ENCODE results near the gene MAP3K15.

Gene MAP3K15

GRCh38 chrX:19392703-19393102, 122.6 kb downstream of the MAP3K15 start:
- DNase-seq (ENCODE audit: low read depth) = no peak

GRCh38 chrX:19392078-19392477, 123.2 kb downstream of the MAP3K15 start:
- no peak for DNase-seq (ENCODE audit: low read depth)

GRCh38 chrX:19389227-19389845, 126.0 kb downstream of the MAP3K15 start:
- no peak for DNase-seq (ENCODE audit: low read depth)

- no peak for DNase-seq (ENCODE audit: low read depth)
Measured at GRCh38 chrX:19388741-19389140, 126.6 kb downstream of the MAP3K15 start.

- no peak for DNase-seq (ENCODE audit: low read depth)
Measured at GRCh38 chrX:19388064-19388679, 127.1 kb downstream of the MAP3K15 start.

DNA sequence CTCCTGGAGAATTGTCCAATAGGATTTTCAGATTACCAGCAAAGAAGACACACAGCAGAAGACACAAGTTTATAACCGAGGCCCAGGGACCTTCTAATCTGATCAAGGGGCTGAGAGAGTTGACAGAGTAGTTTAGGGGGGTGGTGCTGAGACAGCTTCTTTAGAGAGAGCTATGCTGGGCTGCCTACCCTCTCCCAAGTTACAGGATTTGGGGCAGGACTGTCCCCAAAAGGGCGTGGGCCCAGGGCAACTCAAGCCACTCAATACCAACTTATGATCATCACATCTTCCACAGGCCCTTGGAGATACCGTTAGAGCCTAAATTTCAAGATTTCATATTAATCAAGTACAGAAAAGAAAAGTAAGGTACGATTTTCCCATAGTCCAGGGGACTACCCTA, 128.6 kb downstream of the MAP3K15 start:
- DNase-seq (ENCODE audit: low read depth) = no peak

DNA sequence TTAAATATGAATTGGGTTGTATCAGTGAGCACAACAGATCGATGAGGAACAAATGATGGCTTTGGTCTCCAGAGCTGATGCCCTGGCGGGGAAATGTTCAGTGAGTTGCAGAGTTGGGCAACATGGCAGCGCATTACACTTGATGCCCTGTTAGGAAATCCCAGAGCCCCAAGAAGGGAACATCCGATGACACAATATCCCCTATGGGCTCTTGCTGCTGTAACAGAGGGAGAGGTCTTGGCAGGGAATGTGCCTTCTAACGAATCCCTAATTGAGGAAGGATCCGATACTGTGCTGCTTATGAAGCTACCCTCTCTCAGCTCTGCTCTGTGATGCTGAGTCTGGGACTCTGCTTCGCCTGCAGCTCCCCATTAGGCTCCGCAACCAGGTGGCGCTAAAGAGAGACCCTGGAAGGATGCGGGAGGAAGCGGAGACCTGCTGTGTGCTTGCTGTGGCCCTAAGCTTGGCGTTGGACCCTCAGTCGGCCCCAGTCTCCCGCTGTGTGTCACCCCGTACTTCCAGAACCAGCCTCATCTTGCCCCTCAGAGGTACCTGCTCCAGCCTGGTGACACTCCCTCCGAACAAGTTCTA, 132.7 kb downstream of the MAP3K15 start:
- no peak for DNase-seq (ENCODE audit: low read depth)

DNA sequence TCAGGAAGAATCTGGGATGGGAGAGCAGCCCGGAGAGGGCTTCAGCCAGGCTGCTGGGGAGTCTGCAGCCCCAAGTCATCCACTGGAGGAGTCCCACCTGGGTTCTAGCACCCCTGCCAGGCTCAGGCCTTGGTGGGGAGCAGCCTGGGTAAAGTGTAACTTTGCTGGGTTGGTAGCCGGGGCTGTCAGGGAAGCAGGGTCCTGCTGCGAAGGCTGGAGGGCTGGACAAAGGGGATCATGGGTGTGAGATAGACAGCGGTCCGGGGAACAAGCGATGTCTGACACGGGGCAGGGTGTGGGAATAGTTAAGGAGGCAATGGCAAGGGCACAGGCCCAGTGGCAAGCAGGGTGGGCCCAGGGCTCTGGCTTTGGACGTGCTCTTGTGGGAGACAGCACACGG, 134.0 kb downstream of the MAP3K15 start:
- no peak for DNase-seq (ENCODE audit: low read depth)

- DNase-seq (ENCODE audit: low read depth) = no peak
Measured at GRCh38 chrX:19377799-19378198, 137.5 kb downstream of the MAP3K15 start.

GRCh38 chrX:19375546-19375945, 139.8 kb downstream of the MAP3K15 start:
- DNase-seq (ENCODE audit: low read depth) = no peak

DNA sequence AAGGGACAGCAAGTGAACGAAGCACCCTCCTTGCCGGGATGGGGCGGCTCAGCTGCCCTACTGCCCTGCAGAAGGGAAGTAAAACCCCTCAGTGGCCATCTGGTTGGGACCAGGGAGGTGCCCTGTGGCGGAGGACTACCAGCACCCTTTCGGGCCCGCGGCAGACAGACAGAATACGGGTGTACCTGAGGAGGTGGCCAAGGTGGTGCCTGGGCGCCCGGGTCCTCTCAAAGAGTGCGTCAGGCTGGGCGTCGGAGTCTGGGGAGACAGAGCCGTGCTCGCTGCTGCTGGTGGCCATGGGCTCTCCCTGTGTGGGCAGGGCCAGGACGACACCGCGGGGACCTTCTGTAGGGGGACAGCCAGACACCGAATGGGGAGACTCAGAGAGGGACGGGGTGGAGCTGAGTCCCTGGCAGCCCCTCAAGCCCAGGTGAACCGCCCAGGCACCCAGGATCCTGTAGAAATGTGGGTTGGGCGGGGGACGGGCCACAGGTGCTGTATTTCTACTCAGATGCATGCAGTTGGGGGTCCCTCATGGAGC, 141.9 kb downstream of the MAP3K15 start:
- DNase-seq (ENCODE audit: low read depth) = no peak

- DNase-seq (ENCODE audit: low read depth) = no peak
Measured at GRCh38 chrX:19372547-19373331, 142.6 kb downstream of the MAP3K15 start.

- no peak for DNase-seq (ENCODE audit: low read depth)
Measured at GRCh38 chrX:19372170-19372546, 143.2 kb downstream of the MAP3K15 start.

- no peak for DNase-seq (ENCODE audit: low read depth)
Measured at GRCh38 chrX:19370061-19370460, 145.2 kb downstream of the MAP3K15 start.

DNA sequence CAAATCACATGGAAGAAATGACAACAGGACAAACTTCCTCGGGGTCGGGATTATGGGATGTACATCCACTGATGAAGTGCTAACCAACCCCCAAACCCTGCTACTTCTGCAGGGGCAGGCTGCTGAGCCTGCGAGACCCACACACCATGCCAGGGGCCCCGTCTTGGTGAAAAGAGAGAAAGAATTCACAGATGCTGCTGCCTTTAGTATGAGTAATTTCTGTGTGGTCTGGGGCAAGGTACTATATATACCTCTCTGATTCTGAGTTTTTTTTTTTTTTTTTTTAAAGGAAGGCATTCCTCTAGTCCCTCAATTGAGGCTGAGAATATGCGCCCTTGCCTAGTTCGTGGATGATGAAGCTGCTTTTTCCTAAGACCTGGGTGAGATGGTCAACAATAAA, 146.7 kb downstream of the MAP3K15 start:
- DNase-seq (ENCODE audit: low read depth) = no peak

GRCh38 chrX:19361701-19362100, 153.6 kb downstream of the MAP3K15 start:
- DNase-seq (ENCODE audit: low read depth) = no peak

DNA sequence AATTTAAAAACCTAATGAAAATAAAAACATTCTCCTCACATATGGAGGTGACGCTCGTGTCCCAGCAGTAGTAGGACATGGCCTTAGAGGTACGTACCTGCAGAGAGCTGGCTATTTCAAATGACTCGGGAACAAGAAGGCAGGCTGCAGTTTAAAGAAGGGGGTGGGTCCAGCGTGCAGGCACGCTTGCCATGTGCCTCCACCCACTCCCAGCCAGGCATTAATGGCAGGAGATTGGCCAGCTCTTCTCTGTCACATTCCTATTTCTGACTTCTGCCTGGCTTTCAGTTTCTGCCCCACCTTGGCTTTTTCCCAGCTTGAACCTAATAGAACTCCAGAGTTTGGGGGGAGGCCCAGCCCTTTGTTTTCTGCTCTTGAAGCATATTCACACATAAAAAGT, 154.4 kb downstream of the MAP3K15 start:
- no peak for DNase-seq (ENCODE audit: low read depth)

- no peak for DNase-seq (ENCODE audit: low read depth)
Measured at GRCh38 chrX:19358521-19358920, 156.8 kb downstream of the MAP3K15 start.

- no peak for DNase-seq (ENCODE audit: low read depth)
Measured at GRCh38 chrX:19354625-19355024, 160.7 kb downstream of the MAP3K15 start.

DNA sequence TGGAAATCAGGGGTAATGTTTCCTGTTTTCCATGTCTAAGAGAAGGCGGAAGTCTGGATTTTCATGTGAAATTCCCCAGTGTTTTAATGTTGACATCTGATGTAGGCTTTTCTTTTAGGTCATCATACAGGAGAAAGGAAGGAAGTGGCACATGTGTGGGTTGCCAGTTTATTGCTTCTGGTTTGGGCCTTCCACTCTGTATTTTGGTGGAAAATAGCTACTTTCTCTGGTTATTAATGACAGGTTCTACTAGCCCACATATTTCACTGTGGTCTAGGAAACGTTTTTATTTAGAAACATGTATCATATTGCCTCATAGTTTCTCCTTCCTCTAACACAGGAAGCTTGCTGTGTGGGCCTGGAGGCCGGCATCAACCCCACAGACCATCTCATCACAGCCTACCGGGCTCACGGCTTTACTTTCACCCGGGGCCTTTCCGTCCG, 164.3 kb downstream of the MAP3K15 start:
- no peak for DNase-seq (ENCODE audit: low read depth)

- DNase-seq (ENCODE audit: low read depth) = no peak
Measured at GRCh38 chrX:19349264-19349663, 166.0 kb downstream of the MAP3K15 start.

DNA sequence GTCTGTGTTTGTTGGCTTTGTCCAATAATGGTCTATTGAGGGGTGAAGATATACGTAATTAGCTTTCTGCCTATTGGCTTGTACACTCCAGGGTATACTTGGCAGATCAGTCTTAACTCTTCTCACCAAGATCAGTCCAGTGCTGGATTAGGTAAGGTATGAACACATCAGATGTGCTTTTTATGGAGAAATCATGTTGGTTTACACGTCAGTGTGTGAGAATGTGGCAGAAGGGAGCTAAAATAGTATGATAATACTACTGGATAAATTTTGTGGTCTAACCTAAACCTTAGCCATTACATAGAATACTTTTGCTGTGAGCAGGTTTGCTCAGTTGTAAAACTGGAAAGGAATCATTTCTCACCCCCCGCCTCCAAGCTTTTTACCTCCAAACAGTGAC, 167.4 kb downstream of the MAP3K15 start:
- DNase-seq (ENCODE audit: low read depth) = no peak

DNA sequence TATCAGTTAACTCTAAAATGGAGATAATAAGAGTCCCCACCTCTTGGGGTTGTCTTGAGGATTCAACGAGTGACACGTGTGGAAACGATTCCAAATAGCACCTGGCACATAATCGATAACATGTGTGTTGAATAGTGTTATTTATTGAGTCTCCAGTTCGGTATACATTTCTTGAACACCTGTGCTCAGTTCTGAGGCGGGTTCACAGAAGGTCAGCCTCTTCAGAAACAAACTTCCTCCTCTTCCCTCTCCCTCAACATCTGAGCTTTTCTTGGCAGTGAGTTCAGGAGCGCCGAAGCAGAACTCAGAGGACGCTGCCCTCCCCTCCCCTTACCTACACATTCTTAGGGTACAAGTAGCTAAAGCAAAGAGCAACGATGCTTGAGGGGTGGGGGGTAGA, 170.6 kb downstream of the MAP3K15 start:
- DNase-seq (ENCODE audit: low read depth) = no peak
